Activated T-helper 1 cell treated with anti-CD3 and anti-CD28 coated beads, Interleukin-12 subunit alpha, Interleukin-12 subunit beta, Interleukin-2, Interleukin-4 antibody, amounts not matched to agents 30 ng/mL and 10 ng/mL and 1 ng/mL, durations not matched to agents 14 hours and 24 hours and 36 hours (primary cell): ENCODE results near the gene BYSL. TPM values are rescaled to one million over a fixed set of nuclear protein-coding genes. Genes with fewer than 3 reads are reported as not detected.

Source experiments
- DNase-seq: peaks from one replicate; pipeline ENCODE4 v3.0.0; 2021; ENCODE audit warnings: low spot score
- H3K27ac Mint-ChIP-seq: one replicate; pipeline ENCODE4 v1.8.0; 2021; ENCODE audit warnings: mild to moderate bottlenecking, mixed read lengths
- H3K27me3 Mint-ChIP-seq: one replicate; pipeline ENCODE4 v1.8.0; 2022; ENCODE audit warnings: mild to moderate bottlenecking, moderate library complexity, mixed read lengths; ENCODE audit not compliant: insufficient read depth
- H3K36me3 Mint-ChIP-seq: one replicate; pipeline ENCODE4 v1.8.0; 2021; ENCODE audit warnings: low read depth, mixed read lengths
- H3K4me1 Mint-ChIP-seq: one replicate; pipeline ENCODE4 v1.8.0; 2021; ENCODE audit warnings: low read depth, mixed read lengths
- H3K4me3 Mint-ChIP-seq: one replicate; pipeline ENCODE4 v1.8.0; 2021; ENCODE audit warnings: mild to moderate bottlenecking, moderate library complexity, mixed read lengths
- H3K9me3 Mint-ChIP-seq: one replicate; pipeline ENCODE4 v1.8.0; 2021; ENCODE audit warnings: mixed read lengths
- intact Hi-C: fragments of 100-400 bp; cut with micrococcal nuclease; formaldehyde crosslinking; loops from one replicate; pipeline ENCODE4 v1.15.1; 2024
- total RNA-seq: library from RNA; stranded (reverse); gene quantifications from 2 replicates; pipeline ENCODE4 v1.2.3, GENCODE V29; 2022

The BYSL gene
- total RNA-seq, 1 donor from 2014 or later, result 88.5 TPM

DNA sequence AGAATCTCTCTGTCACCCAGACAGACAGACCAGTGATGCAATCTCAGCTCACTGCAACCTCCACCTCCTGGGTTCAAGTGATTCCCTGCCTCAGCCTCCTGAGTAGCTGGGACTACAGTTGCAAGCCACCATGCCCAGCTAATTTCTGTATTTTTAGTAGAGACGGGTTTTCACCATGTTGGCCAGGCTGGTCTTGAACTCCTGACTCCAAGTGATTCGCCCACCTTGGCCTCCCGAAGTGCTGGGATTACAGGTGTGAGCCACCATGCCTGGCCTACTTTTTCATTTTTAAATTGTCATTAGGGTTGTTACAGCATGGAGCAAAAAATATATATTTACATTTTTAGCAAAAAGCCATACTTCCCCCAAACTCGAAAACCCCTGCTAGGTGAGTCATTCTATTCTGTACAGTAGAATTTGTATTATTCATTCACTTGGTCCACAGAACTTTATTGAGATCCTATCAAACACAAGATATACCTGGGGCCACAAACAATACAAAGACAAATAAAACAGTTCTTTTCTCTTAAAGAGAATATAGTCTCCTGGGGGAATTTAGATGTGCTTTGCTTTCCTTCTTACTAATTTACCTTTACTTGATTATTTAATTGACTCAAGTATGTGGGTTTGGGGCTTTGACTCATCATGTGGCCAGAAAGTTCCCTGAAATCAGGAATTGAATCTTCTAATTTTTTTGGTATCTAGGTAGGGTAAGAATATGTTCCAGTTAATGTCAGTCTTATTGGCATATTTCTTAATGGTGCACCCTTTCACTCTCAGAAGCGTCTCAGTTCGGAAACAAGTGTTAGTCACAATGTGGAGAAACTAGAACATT lies 36.9 kb downstream of the BYSL start:
- Mint-ChIP-seq H3K27me3 (no peaks in the 10 kb centered on the region), H3K4me1 (peaks cover 26% of the 10 kb centered on the region), H3K27ac (peak overlapping the region; percentile 88), H3K9me3 (peaks cover 9% of the 10 kb centered on the region), H3K4me3 (peak overlapping the region; percentile 29), H3K36me3 (peaks cover 13% of the 10 kb centered on the region)
- no peak for DNase-seq
- intact Hi-C loops, result loop anchor here (1.0 to 2.0 kb wide), 8 partner anchors 12 to 86 kb away; no protein-coding TSS in a partner anchor

DNA sequence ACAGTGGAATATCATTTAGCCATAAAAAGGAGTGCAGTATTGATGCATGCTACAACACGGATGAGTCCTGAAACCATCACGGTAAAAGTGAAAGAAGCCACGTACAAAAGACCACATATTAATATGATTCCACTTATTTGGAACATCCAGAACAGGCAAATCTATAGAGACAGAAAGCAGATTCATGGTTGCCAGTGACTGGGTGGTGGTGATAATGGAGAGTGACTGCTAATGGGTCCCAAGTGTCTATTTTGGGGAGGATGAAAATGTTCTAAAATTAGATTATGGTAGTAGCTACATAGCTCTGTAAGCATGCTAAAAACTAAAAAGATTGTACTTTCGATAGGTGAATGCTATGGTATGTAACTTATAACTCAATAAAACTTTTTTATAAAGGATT lies 38.7 kb downstream of the BYSL start:
- H3K4me1 Mint-ChIP-seq, result peaks cover 39% of the 10 kb centered on the region
- H3K36me3 Mint-ChIP-seq, result peaks cover 16% of the 10 kb centered on the region
- H3K27ac Mint-ChIP-seq, result no peak overlapping the region

DNA sequence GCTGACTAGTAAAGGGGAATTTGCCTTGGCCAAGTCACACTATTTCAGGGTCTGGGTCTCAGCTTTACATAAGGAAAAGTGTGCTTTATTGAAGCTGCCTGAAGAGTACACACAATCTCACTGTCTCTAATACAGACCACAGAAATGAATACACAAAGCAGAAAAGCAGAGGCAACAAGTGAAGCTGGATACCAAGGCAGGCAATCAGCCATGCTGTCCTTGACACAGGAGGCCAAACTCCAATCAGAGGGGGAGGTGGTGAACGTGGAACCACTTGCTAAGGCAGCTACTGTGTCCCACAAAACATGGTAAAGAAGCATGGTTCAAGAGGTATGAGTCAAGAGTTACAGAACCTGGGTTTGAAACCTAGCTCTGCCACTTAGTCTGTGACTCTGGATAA lies 42.1 kb downstream of the BYSL start:
- intact Hi-C loops, result no loop called here
- DNase-seq, result no peak
- no peaks in the 10 kb centered on the region for H3K27me3 Mint-ChIP-seq
- H3K4me3 Mint-ChIP-seq, result no peak overlapping the region
- H3K4me1 Mint-ChIP-seq, result peaks cover 55% of the 10 kb centered on the region
- H3K36me3 Mint-ChIP-seq, result peaks cover 15% of the 10 kb centered on the region
- H3K9me3 Mint-ChIP-seq, result peaks cover 9% of the 10 kb centered on the region
- no peak overlapping the region for H3K27ac Mint-ChIP-seq

More for the DNA sequence above, 38.7 kb downstream of the BYSL start:
- no peak for DNase-seq
- peaks cover 9% of the 10 kb centered on the region for H3K9me3 Mint-ChIP-seq
- H3K4me3 Mint-ChIP-seq, result peak overlapping the region; percentile 4
- H3K27me3 Mint-ChIP-seq, result no peaks in the 10 kb centered on the region
- intact Hi-C loops, result no loop called here

DNA sequence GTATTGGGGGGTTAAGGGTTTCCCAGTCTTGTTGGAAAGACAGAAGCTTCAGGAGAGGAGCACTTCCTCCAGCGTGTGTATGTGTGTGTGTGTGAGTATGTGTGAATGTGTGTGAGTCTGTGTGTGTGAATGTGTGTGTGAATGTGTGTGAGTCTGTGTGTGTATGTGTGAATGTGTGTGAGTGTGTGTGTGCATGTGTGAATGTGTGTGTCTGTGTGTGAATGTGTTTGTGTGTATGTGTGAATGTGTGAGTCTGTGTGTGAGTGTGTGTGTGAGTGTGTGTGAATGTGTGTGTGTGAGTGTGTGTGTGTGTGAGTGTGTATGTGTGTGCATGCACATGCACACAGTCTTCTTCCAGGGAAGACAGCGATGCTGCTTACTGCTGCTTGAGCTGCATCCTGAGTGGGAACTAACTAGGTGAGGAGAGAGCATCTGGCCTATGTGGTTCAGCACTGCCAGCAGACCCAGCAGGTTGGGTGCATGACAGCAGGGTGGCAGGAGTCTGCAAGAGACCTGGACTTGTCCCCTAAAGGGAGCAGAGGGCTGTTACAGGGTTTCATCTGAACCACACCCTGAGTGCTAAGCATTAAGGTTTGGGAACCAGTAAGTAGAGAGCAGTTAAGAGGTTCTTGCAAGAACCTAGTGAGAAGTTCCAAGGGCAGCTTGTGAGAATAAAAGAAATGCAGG lies 43.0 kb downstream of the BYSL start:
- Mint-ChIP-seq H3K36me3 (peaks cover 11% of the 10 kb centered on the region), H3K27ac (peak overlapping the region; percentile 1), H3K4me1 (peaks cover 46% of the 10 kb centered on the region), H3K9me3 (no peaks in the 10 kb centered on the region), H3K4me3 (no peak overlapping the region), H3K27me3 (no peaks in the 10 kb centered on the region)
- intact Hi-C loops, result no loop called here
- DNase-seq, result no peak

DNA sequence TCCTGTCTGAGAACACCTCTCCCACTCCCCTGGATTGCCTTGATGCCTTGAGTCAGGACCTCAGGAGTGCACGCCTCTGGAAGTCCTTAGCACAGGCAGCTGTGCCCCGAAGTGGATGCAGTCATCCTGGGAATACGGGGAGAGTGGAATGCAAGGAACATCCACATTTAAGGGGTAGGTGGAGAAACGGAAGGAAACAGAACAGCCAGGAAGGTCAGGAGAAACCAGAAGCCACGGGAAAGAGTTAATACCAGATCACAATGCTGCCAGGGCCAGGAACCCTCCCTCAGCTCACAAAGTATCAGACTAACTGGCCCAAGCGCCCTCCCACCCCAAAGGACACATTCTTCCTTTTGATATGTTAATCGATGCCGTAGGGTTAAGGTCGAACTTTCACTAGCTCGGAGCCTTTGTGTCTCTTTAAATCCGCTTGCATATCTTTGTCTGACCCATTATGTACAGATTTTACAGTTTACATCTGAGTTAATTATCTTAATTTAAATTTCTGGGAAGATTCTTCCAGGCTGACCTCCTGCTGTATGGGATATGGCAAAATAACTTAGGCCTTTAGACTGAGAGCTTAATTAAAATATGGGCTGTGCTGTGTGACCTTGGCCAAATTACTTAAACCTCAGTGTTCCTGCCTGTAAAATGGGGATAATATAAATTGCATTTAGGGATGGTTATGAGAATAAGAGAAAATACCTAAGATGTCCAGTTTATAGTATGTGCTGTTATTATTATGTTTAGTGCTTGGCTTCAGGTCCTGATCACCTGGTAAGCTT lies 44.3 kb downstream of the BYSL start:
- H3K36me3 Mint-ChIP-seq, result peaks cover 12% of the 10 kb centered on the region
- H3K4me3 Mint-ChIP-seq, result no peak overlapping the region
- intact Hi-C loops, result no loop called here
- peaks cover 51% of the 10 kb centered on the region for H3K4me1 Mint-ChIP-seq
- no peak for DNase-seq
- H3K27ac Mint-ChIP-seq, result no peak overlapping the region
- H3K27me3 Mint-ChIP-seq, result no peaks in the 10 kb centered on the region
- no peaks in the 10 kb centered on the region for H3K9me3 Mint-ChIP-seq

DNA sequence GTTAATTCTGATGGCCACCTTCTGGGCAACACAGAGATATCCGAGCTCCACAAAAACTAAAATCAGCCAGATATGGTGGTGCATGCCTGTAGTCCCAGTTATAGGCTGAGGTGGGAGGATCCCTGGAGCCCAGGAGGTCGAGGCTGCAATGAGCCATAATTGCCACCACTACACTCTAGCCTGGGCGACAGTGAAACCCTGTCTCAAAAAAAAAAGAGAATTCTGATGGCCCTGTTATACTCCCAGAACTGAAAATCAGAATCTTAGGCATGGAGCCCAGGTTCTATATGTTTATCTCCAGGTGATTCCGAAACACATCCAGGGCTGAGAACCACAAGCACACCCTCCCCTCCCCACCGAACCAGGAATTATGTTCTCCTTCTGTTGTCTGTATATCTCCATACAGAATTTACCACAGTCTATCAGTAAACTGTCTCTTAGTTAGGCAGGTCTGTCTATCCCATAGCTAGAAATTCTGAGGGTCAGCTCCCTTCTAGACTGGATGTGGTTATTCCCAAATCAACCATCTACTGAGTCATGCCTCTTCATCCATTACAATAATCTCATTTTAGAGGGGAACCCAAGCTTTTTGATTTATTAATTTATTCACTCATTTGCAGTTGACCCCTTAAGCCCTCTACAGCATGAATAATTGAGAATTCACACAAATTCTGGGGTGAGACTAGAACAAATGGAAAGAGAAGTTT lies 45.1 kb downstream of the BYSL start:
- Mint-ChIP-seq H3K36me3 (peaks cover 14% of the 10 kb centered on the region), H3K27me3 (no peaks in the 10 kb centered on the region), H3K4me3 (no peak overlapping the region), H3K4me1 (peaks cover 58% of the 10 kb centered on the region), H3K9me3 (no peaks in the 10 kb centered on the region), H3K27ac (no peak overlapping the region)
- DNase-seq, result no peak
- intact Hi-C loops, result no loop called here

DNA sequence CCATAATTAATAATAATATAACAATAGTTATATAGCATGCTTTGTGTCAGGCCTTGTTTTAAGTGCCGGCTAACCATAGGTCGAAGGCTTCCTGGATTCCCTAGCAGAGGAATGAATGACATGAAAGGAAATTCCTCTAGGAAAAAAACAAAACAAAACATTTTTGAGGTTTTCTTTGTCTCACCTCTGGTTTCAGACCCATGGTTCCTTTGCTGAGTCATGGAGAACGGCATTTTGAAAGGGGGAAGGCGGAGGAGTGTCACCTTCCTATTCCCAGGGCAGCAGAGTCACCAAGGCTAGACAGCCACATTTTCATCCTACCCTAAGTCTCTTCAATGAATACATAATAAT lies 45.6 kb downstream of the BYSL start:
- Mint-ChIP-seq H3K27ac (no peak overlapping the region), H3K27me3 (no peaks in the 10 kb centered on the region), H3K36me3 (peaks cover 9% of the 10 kb centered on the region), H3K4me1 (peaks cover 52% of the 10 kb centered on the region), H3K4me3 (no peak overlapping the region), H3K9me3 (no peaks in the 10 kb centered on the region)
- DNase-seq, result no peak
- intact Hi-C loops, result no loop called here

DNA sequence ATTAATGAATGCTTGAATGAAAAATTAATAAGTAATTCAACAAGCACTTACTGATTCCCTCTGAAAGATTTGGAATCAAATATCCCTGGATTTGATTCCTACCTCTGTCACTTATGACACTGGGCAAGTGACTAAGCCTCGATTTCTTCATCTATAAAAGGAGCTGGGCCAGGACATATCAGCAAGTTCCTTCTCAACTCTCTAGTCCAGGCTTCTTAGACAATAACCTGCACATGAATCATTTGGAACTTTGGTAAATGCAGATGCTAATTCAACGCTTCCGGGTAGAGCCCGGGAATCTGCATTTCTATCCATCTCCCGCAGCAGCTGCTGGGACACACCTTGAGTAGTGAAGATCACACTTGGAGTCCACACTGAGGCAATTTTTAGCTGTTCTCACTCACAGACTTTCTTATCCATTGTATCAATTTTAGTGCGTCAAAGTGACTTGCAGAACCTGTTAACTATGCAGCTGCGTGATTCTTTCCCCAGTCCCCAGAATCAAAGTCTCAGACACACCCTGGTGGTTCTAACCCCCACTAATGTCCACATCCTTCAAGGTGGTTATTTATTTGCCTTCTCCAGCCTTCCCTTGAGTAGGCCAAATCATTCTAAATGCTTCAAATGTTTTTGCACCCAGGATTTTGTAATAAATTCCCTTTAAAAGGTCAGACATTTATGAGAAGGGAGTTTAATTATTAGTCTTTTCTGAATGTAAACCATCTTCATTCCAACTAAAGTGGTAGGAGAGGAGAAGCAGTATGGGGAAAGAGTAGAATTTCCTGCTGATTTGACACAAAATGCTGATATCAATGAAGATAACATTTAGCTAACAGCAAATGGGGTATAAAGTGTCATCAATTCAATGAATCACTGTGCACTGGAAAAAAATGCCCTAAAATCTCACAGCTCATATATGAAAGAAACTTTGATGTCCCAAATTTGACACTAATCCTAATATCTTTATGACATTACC lies 46.3 kb downstream of the BYSL start:
- peaks cover 9% of the 10 kb centered on the region for H3K36me3 Mint-ChIP-seq
- DNase-seq, result no peak
- intact Hi-C loops, result no loop called here
- no peaks in the 10 kb centered on the region for H3K27me3 Mint-ChIP-seq
- peak overlapping the region; percentile 19 for H3K27ac Mint-ChIP-seq
- no peak overlapping the region for H3K4me3 Mint-ChIP-seq
- peaks cover 52% of the 10 kb centered on the region for H3K4me1 Mint-ChIP-seq
- no peaks in the 10 kb centered on the region for H3K9me3 Mint-ChIP-seq

DNA sequence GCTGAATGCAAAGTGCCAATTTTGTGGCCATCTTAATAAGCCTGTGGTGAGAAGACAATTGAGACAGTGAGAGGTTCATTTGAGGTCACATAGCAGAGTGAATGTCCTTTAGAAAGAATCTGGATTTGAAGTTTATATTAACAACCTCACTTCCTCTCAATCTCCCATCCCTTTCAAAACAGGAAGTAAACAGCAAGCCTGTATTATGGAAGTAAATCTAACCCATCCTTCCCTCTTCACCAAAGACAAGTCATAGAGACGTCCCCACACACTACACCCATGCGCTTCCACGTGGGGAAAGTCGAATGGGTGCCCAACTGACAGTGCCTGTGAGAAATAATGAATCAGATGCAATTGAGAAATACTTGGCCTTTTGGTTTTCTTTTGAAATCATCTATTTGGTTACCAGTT lies 49.1 kb downstream of the BYSL start:
- H3K9me3 Mint-ChIP-seq, result no peaks in the 10 kb centered on the region
- peak overlapping the region; percentile 15 for H3K4me3 Mint-ChIP-seq
- H3K4me1 Mint-ChIP-seq, result peaks cover 36% of the 10 kb centered on the region
- peaks cover 4% of the 10 kb centered on the region for H3K36me3 Mint-ChIP-seq
- peak overlapping the region; percentile 93 for H3K27ac Mint-ChIP-seq
- intact Hi-C loops, result loop anchor here (1.0 kb wide), 1 partner anchor 12 kb away; no protein-coding TSS in a partner anchor
- no peak for DNase-seq
- no peaks in the 10 kb centered on the region for H3K27me3 Mint-ChIP-seq

DNA sequence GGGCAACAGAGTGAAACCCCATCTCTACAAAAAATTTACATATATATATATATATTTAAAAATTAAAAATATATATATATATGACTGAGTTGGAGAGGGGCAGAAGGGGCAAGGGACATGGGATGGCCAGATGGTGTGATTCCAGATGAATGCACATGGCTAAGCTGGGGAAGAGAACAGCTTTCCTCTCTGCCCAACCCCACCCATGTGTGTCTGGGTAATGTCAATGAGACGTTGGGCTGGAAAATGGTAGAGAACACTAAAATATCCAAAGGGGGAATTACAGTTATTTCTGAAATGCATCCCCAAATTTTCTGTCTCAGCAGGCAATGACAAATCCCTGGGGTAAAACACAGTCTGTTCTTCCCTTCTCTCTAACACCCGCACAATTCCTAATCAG lies 51.5 kb downstream of the BYSL start:
- H3K27ac Mint-ChIP-seq, result no peak overlapping the region
- H3K9me3 Mint-ChIP-seq, result no peaks in the 10 kb centered on the region
- no peak overlapping the region for H3K4me3 Mint-ChIP-seq
- intact Hi-C loops, result no loop called here
- H3K36me3 Mint-ChIP-seq, result peaks cover 4% of the 10 kb centered on the region
- no peaks in the 10 kb centered on the region for H3K27me3 Mint-ChIP-seq
- H3K4me1 Mint-ChIP-seq, result peaks cover 42% of the 10 kb centered on the region
- no peak for DNase-seq

DNA sequence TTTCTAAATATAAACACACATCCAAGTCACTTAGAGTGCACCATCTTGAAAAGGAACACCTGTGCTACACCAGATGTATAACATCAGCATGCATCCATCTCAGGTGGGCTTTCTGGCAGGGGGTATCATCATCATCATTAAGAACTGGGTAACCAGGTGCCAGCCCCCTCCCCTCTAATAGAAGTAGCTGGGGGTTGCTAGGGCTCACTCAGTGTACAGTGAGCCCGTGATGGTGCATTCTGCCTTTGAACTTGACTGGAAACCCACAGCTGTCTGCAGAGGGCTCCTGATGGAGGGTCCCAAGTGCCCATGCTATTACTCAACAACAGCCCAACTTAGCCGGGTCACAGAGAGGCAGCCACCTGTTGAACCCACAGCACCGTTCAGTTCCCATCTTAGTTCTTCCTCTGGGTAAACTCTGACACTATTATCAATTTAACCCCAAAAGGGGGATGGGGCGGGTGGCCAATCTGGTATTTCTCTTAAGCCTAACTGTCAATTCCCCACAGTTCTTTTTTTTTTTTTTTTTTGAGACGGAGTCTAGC lies 53.1 kb downstream of the BYSL start:
- Mint-ChIP-seq H3K9me3 (no peaks in the 10 kb centered on the region), H3K27ac (no peak overlapping the region), H3K4me3 (no peak overlapping the region), H3K4me1 (peaks cover 41% of the 10 kb centered on the region), H3K27me3 (no peaks in the 10 kb centered on the region), H3K36me3 (peaks cover 4% of the 10 kb centered on the region)
- DNase-seq, result no peak
- intact Hi-C loops, result no loop called here
